Stimulated activated CD4-positive, alpha-beta T cell treated with anti-CD3 and anti-CD28 coated beads, Interleukin-15, amount 100 ng/mL, for 1 hour (primary cell): ENCODE results near the gene TBC1D25.

Experiments
- DNase-seq, 2 donors: peaks; one replicate each; pipeline ENCODE4 v3.0.0-alpha.2; 2020; ENCODE audit warnings: low read depth in 1 of 2, low spot score in 1 of 2

TBC1D25 gene

DNA sequence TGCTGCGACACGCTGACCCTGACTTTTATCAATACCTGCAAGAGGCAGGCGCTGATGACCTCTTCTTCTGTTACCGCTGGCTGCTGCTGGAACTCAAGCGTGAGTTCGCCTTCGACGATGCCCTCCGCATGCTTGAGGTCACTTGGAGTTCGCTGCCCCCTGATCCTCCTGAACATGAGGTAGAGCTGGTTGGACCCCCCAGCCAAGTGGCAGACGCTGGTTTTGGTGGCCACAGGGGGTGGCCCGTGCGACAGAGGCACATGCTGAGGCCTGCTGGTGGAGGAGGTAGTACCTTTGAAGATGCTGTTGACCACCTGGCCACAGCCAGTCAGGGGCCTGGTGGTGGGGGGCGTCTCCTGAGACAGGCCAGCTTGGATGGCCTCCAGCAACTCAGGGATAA, 20.5 kb downstream of the TBC1D25 start:
- no peak for DNase-seq

DNA sequence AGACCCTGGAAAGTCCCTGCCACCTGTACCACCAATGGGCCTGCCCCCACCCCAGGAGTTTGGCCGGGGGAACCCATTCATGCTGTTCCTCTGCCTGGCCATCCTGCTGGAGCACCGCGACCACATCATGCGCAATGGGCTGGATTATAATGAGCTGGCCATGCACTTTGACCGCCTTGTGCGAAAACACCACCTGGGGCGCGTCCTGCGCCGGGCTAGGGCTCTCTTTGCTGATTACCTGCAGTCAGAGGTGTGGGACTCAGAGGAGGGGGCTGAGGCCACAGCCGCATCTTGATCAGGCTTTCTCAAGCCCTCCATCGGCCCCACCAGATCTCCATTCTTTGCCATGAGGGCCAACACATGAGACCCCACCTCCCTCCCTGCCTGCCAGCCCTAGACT, 21.2 kb downstream of the TBC1D25 start:
- DNase-seq = no peak

DNA sequence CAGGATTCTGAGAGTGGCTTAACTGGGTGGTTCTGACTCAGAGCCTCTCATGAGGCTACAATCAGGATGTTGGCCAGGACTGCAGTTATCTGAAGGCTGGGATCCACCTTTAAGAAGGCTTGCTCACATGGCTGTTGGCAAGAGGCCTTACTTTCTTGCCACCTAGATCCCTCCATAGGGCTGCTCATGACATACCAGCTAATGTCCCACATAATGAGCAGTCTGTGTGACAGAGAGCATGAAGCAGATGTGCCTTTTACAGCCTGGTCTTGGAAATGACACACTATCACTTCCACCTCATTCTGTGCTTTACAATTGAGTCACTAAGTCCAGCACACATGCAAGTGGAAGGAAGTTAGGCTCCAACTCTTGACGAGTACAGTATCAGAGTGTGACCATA, 30.4 kb downstream of the TBC1D25 start:
- no peak for DNase-seq

- no peak for DNase-seq
These were observed 34.3 kb downstream of the TBC1D25 start for GRCh38 chrX:48573690-48574269.

DNA sequence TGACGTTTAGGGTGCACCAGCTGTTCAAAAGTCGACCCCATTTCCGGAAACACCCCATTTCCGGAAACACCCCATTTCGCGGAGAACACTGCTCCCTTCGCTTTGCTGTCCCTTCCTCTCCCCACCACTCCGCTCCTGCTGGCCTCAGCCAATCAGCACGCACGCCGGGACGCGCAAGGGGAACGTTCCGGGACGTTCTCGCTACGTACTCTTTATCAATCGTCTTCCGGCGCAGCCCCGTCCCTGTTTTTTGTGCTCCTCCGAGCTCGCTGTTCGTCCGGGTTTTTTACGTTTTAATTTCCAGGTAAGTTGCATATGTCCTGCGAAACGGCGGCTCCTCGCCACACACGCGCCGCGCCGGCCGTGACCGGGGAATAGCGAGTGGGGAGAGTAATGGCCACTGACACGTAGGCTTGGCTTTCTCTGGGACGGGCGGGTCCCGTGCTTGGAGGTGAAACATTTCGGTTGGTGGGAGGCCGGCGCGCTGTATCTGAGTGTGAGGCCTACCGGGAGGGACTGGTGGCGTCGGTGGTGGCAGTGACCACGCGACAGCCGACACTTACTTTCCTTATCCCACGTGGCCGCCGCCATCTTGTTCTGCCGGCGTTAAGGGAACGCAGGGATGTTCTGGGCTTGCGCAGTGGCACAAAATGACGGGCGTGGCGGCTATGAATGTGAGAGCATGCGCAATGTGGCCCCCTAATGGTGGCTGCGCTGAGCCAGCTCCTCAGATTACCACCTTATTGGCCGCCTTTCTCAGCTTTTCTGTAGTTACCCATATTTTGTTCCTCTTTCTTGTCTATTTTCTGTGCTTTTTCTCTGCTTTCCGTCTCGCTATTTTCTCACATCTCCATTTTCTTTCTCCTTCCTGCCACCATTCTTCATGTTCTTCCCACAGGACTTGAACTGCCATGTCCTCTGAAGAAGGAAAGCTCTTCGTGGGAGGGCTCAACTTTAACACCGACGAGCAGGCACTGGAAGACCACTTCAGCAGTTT, 35.1 kb downstream of the TBC1D25 start, which contains the start of gene RBM3:
Gene RBM3 (plus strand): TSS at position 215 of the 997 bp plus-strand sequence. CDS start 697 bp downstream, at position 912.
- peak; percentile 75 to 79 for DNase-seq

DNA sequence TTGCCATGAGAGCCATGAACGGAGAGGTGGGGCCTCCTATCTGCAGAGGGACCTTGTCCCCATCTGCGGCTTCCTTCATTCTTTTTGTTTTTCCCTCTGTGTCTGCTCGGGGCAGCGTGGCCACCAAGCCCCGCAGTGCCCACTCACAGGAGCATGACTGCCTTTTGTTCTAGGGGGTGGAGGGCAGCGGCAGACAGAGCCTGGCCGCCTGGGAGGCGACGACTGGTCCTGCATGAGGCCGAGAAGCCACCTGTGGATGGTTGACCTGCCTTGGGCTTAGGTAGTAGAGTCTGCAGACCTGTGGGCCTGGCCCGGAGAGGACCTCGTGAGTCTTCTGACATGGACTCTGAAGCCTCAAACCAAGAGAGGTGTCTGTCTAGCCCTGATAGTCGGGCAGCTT, 36.1 kb downstream of the TBC1D25 start:
- no peak for DNase-seq

DNA sequence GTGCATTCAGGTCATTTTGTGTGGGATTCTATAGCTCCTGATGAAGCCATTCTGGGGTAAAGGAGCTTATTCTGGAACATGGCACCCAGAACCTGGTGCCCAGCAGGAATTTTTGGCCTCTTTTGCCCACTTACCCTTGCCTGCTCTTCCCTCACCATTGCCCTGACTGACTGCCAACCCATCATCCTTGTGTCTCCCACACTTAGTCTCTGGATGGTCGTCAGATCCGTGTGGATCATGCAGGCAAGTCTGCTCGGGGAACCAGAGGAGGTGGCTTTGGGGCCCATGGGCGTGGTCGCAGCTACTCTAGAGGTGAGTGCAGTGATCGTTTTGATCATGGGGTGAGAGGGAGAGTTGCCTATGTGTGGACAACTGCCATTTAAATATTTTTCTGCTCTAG, 36.6 kb downstream of the TBC1D25 start:
- no peak for DNase-seq

- no peak for DNase-seq
These were observed 39.2 kb downstream of the TBC1D25 start for GRCh38 chrX:48578661-48579128.

GRCh38 chrX:48579259-48579658, 39.7 kb downstream of the TBC1D25 start:
- no peak for DNase-seq

DNA sequence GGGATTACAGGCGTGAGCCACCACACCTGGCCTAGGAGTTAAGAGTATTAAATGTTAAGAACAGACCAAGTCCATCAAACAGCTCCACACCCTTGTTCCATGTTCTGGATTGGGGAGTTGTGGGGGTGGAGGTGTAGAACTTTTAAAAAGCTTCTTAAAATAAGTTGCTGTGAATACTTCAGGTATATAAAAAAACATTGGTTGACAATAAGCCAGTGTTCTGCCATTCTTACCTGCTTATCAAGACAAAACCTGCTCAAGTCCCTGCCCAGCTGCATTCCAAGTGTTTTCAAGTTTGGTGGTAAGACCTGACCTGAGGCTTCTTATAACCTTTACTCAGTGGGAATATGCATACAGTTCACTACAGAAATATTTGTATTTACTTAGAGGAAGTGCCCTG, 41.1 kb downstream of the TBC1D25 start:
- DNase-seq = no peak

DNA sequence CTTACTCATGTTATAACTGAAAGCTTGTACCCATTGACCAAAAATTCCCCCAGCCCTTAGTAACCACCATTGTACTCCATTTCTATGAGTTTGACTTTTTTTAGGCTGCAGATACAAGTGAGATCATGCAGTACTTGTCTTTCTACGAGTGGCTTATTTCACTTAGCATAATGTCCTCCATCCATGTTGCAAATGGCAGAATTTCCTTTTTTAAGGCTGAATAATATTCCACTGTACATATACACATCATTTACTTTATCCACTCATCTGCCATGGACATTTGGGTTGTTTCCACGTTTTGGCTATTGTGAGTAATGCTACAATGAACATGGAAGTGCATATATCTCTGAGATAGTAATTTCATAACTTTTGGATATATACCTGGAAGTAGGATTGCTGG, 45.2 kb downstream of the TBC1D25 start:
- no peak for DNase-seq

DNA sequence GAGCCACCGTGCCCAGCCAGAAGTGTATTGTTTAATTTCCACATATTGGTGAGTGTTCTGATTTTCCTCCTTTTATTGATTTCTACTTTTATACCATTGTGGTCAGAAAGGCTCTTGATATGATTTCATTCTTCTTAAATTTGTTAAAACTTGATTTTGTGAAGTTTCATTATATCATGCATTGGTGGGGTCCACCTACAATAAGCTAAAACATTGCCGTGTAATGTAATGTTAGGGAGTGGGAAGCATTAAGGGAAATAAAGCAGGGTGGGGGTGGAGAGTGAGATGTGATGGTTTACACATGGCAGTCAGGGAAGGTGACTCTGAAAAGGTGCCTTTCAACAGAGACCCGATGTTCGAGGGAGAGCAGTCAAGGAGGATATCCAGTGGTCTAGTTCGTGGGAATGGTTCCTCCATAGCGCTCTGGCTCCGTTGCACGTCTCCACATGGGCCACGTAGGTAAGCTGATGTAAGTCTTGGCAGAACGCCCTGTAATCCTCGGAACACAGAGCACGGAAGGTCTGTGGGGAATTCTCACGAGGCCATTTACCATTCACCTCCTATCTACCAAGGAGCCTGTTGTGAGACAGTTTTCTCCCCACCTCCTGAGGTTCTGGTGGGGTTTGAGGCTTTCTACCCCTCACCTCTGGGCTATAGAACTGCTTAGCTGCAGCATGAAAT, 50.1 kb downstream of the TBC1D25 start:
- no peak for DNase-seq

GRCh38 chrX:48590203-48591103, 50.9 kb downstream of the TBC1D25 start:
- no peak for DNase-seq

GRCh38 chrX:48591255-48591791, 51.8 kb downstream of the TBC1D25 start:
- DNase-seq = no peak

DNA sequence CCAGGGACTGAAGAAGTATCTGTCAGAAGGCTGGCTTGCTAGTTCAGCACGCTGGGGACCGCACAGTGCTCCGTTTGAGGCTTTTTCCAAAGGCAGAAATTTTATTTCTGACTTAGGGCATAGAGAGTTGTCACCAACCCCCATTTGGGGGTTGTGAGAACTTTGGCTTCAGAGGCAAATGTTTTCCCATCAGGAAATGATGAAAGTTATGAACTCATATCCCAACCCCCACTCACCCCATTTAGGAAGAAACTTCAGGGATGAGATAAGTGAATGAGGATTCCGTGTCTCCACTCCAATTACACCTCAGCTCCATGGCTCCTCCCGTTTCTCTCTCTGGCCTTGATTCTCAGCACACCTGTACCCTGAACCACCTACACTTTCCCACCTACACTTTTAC, 53.5 kb downstream of the TBC1D25 start:
- no peak for DNase-seq

- DNase-seq = no peak
These were observed 56.4 kb downstream of the TBC1D25 start for GRCh38 chrX:48595929-48596328.

DNA sequence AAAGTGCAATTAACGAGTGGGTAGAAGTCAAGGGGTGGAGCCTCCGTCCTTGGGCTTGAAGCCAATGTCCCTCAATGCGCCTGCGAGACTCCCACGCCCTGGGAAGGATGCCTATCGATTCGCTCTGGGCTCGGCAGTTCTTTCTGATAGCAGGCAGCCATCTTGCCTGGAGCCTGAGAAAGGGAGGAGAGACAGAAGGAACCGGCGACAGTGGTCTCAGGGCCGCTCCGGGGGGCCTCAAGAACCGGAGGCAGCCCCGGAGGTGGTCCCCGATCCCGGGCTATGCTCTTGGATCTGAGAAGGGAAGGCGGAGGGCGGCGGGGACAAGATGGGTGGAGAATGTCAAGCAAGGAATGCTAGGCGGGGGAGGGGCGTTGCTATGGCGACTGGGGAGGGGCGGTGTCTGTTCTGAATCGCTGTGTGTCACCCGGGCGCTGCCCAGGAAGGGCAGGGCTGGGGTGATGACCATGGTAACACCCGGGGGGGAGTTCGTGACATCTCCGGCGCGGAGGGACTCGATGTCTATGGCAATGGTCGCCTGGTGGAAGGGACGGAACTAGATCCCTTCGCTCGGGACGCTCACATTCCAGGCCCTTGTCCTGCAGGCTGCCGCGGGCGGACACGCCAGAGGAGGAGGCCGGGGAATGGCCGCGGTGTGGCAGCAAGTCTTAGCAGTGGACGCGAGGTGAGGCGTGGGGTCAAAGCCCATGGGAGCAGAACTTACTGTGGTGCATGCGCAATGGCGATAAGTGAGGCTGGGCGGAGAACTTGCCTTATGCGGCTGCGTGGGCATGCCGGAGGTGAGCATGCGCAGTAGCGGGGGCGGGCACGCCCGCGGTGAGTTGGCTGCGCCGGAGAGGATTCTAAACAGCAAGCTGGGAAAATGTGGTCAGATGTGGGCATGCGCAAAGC, 58.1 kb downstream of the TBC1D25 start, which contains the start of gene WDR13:
Gene WDR13 (plus strand): TSS at position 140 of the 912 bp plus-strand sequence. CDS start 505 bp downstream, at position 645.
- peak; percentile 80 to 83 for DNase-seq

DNA sequence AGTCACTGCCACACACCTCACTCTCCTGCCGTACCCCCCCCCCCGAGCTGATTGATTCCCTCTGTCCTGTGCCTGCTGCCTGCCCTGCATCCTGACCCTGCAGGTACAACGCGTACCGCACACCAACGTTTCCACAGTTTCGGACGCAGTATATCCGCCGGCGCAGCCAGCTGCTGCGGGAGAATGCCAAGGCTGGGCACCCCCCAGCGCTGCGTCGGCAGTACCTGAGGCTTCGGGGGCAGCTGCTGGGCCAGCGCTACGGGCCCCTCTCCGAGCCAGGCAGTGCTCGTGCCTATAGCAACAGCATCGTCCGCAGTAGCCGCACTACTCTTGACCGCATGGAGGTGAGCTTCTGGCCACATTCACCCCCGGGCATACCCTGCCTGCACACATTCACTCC, 59.1 kb downstream of the TBC1D25 start:
- no peak for DNase-seq

GRCh38 chrX:48599341-48599740, 59.8 kb downstream of the TBC1D25 start:
- no peak for DNase-seq
